ENCODE data around the gene KRI1.

The KRI1 gene

GRCh38 chr19:10567656-10568055 is 1.8 kb upstream of the KRI1 start:
- H3K4me3 ChIP-seq (ENCODE audit: control insufficient read depth, low read depth, low read length), result peak overlapping the region; percentile 77
- no peak for TF ChIP-seq CTCF (conservative IDR thresholded peaks at IDR 0.05; ENCODE audit: control insufficient read depth, insufficient read depth, low read depth, low read length)
- DNase-seq (ENCODE audit: low read depth), result no peak

- DNase-seq (ENCODE audit: low read depth), result no peak
- peak overlapping the region; percentile 86 for H3K4me3 ChIP-seq (ENCODE audit: control insufficient read depth, low read depth, low read length)
- no peak for TF ChIP-seq CTCF (conservative IDR thresholded peaks at IDR 0.05; ENCODE audit: control insufficient read depth, insufficient read depth, low read depth, low read length)
These were observed 1.0 kb upstream of the KRI1 start for GRCh38 chr19:10566658-10567410.

GRCh38 chr19:10566408-10566657 is 523 bp upstream of the KRI1 start:
- peak overlapping the region; percentile 86 for H3K4me3 ChIP-seq (ENCODE audit: control insufficient read depth, low read depth, low read length)
- no peak for DNase-seq (ENCODE audit: low read depth)
- no peak for TF ChIP-seq CTCF (conservative IDR thresholded peaks at IDR 0.05; ENCODE audit: control insufficient read depth, insufficient read depth, low read depth, low read length)

- DNase-seq (ENCODE audit: low read depth), result peak; percentile 40
- peak overlapping the region; percentile 86 for H3K4me3 ChIP-seq (ENCODE audit: control insufficient read depth, low read depth, low read length)
These were observed 713 bp downstream of the KRI1 start for GRCh38 chr19:10565028-10565566.

GRCh38 chr19:10562609-10563008 is 3.2 kb downstream of the KRI1 start:
- DNase-seq (ENCODE audit: low read depth), result no peak
- no peak for TF ChIP-seq CTCF (conservative IDR thresholded peaks at IDR 0.05; ENCODE audit: control insufficient read depth, insufficient read depth, low read depth, low read length)
- H3K4me3 ChIP-seq (ENCODE audit: control insufficient read depth, low read depth, low read length), result no peak overlapping the region

More at GRCh38 chr19:10565028-10565566, 713 bp downstream of the KRI1 start:
- peak; percentile 20 for TF ChIP-seq CTCF (conservative IDR thresholded peaks at IDR 0.05; ENCODE audit: control insufficient read depth, insufficient read depth, low read depth, low read length)

GRCh38 chr19:10560154-10560553 is 5.7 kb downstream of the KRI1 start:
- no peak for TF ChIP-seq CTCF (conservative IDR thresholded peaks at IDR 0.05; ENCODE audit: control insufficient read depth, insufficient read depth, low read depth, low read length)
- no peak overlapping the region for H3K4me3 ChIP-seq (ENCODE audit: control insufficient read depth, low read depth, low read length)
- no peak for DNase-seq (ENCODE audit: low read depth)
